DOHH2 (cell line): Measurements from ENCODE around the gene CNPY3.

Source experiments
- H3F3A ChIP-seq: fragments of 200-600 bp; sonication (generic), shearing (Covaris generic); 2 replicates; pipeline ENCODE4 v1.6.0; 2016; ENCODE audit warnings: antibody characterized with exemption, mild to moderate bottlenecking; ENCODE audit not compliant: control insufficient read depth, insufficient read depth
- H3K27ac ChIP-seq: fragments of 200-600 bp; sonication (generic); 2 replicates; pipeline ENCODE4 v1.5.1; 2014; ENCODE audit warnings: low read depth, mild to moderate bottlenecking, low read length, moderate library complexity
- H3K27me3 ChIP-seq: fragments of 200-600 bp; sonication (generic); 2 replicates; pipeline ENCODE4 v1.6.1; 2014; ENCODE audit warnings: mild to moderate bottlenecking, low read length, mixed read lengths; ENCODE audit not compliant: control insufficient read depth
- H3K36me3 ChIP-seq: fragments of 200-600 bp; sonication (generic); 2 replicates; pipeline ENCODE4 v1.6.1; 2014; ENCODE audit warnings: mild to moderate bottlenecking, low read length, moderate library complexity, mixed read lengths; ENCODE audit not compliant: control insufficient read depth
- H3K4me1 ChIP-seq: fragments of 200-600 bp; sonication (generic); 2 replicates; pipeline ENCODE4 v1.6.1; 2014; ENCODE audit warnings: mild to moderate bottlenecking, low read length, mixed read lengths; ENCODE audit not compliant: control insufficient read depth
- H3K4me2 ChIP-seq: fragments of 200-600 bp; sonication (generic); 2 replicates; pipeline ENCODE4 v1.6.0; 2014; ENCODE audit warnings: mild to moderate bottlenecking, low read length, moderate library complexity
- H3K4me3 ChIP-seq: fragments of 200-600 bp; sonication (generic); 2 replicates; pipeline ENCODE4 v1.5.1; 2014; ENCODE audit warnings: mild to moderate bottlenecking, low read length, mixed read lengths
- H3K79me2 ChIP-seq: fragments of 200-600 bp; sonication (generic); 2 replicates; pipeline ENCODE4 v1.6.1; 2014; ENCODE audit warnings: mild to moderate bottlenecking, low read length, mixed read lengths; ENCODE audit not compliant: control insufficient read depth
- H3K9me2 ChIP-seq: fragments of 200-600 bp; sonication (generic); replicated peaks from 2 replicates; pipeline ENCODE4 v1.6.1; 2014; ENCODE audit warnings: mild to moderate bottlenecking, low read length, mixed read lengths; ENCODE audit not compliant: control insufficient read depth
- H3K9me3 ChIP-seq: fragments of 200-600 bp; sonication (generic); 2 replicates; pipeline ENCODE4 v1.6.1; 2014; ENCODE audit warnings: antibody characterized with exemption, low read length, mixed read lengths; ENCODE audit not compliant: control insufficient read depth, insufficient read depth
- H4K20me1 ChIP-seq: fragments of 200-600 bp; sonication (generic); 2 replicates; pipeline ENCODE4 v1.6.0; 2014; ENCODE audit warnings: low read depth, mild to moderate bottlenecking, antibody characterized with exemption, low read length, moderate library complexity; ENCODE audit not compliant: control insufficient read depth, insufficient read depth
- CTCF ChIP-seq: fragments of 200-600 bp; sonication (generic); IDR thresholded peaks from one replicate; pipeline ENCODE4 v1.5.1; 2014; ENCODE audit warnings: antibody characterized with exemption, mild to moderate bottlenecking, low read depth, low read length; ENCODE audit not compliant: poor library complexity, severe bottlenecking
- EZH2phosphoT487 ChIP-seq: fragments of 200-600 bp; sonication (generic); IDR thresholded peaks from 2 replicates; pipeline ENCODE4 v1.6.1; 2017; ENCODE audit warnings: borderline replicate concordance, mild to moderate bottlenecking, antibody characterized with exemption, low read length, moderate library complexity, mixed read lengths

Gene CNPY3

GRCh38 chr6:42909835-42910234, 19.4 kb upstream of the CNPY3 start:
- H3K27ac ChIP-seq, result no peak overlapping the region
- no peak overlapping the region for H3K4me3 ChIP-seq
- H3K36me3 ChIP-seq, result no peaks in the 10 kb centered on the region
- no peaks in the 10 kb centered on the region for H3K4me1 ChIP-seq
- peaks cover 3% of the 10 kb centered on the region; the same call in 1 of the 2 replicates for H3F3A ChIP-seq
- no peaks in the 10 kb centered on the region for H3K27me3 ChIP-seq
- no peaks in the 10 kb centered on the region for H3K9me3 ChIP-seq
- no peaks in the 10 kb centered on the region for H4K20me1 ChIP-seq
- no peak overlapping the region for H3K4me2 ChIP-seq
- H3K79me2 ChIP-seq, result no peaks in the 10 kb centered on the region
- TF ChIP-seq EZH2phosphoT487 (no peak), CTCF (no peak)
- H3K9me2 ChIP-seq, result no peaks in the 10 kb centered on the region

- H3K4me1 ChIP-seq, result peaks cover 12% of the 10 kb centered on the region
- no peaks in the 10 kb centered on the region for H3K9me3 ChIP-seq
- TF ChIP-seq CTCF (peak; percentile 10), EZH2phosphoT487 (no peak)
- H3K9me2 ChIP-seq, result no peaks in the 10 kb centered on the region
- H3F3A ChIP-seq, result peaks cover 5% of the 10 kb centered on the region; the same call in 1 of the 2 replicates
- H3K4me2 ChIP-seq, result no peak overlapping the region
- H3K4me3 ChIP-seq, result no peak overlapping the region
- H3K27ac ChIP-seq, result no peak overlapping the region
- no peaks in the 10 kb centered on the region for H3K36me3 ChIP-seq
- H3K27me3 ChIP-seq, result no peaks in the 10 kb centered on the region
- no peaks in the 10 kb centered on the region for H4K20me1 ChIP-seq
- no peaks in the 10 kb centered on the region for H3K79me2 ChIP-seq
Measured at GRCh38 chr6:42911171-42912021, 17.9 kb upstream of the CNPY3 start.

GRCh38 chr6:42914546-42914945, 14.7 kb upstream of the CNPY3 start:
- Histone ChIP-seq H3K36me3 (no peaks in the 10 kb centered on the region), H3K4me1 (peaks cover 14% of the 10 kb centered on the region), H3K9me2 (no peaks in the 10 kb centered on the region), H3K79me2 (no peaks in the 10 kb centered on the region), H3K27me3 (no peaks in the 10 kb centered on the region), H4K20me1 (no peaks in the 10 kb centered on the region), H3K9me3 (no peaks in the 10 kb centered on the region), H3K4me2 (no peak overlapping the region), H3K4me3 (no peak overlapping the region), H3K27ac (no peak overlapping the region), H3F3A (peaks cover 5% of the 10 kb centered on the region; the same call in 1 of the 2 replicates)
- no peak for TF ChIP-seq EZH2phosphoT487
- TF ChIP-seq CTCF, result no peak
